Measurements from ENCODE around the gene PCBP3. TPM values are rescaled to one million over a fixed set of nuclear protein-coding genes. Genes with fewer than 3 reads are reported as not detected.

PCBP3 gene
- total and polyA plus RNA-seq, 10 of the 15 experiments (the other 5 are each of a cell fraction or from before 2014, with no cell fraction given): 0.09 to 1.3 (median 0.46) TPM; not detected in 3

- Histone ChIP-seq H3K4me2 (ENCODE audit: control insufficient read depth, insufficient read depth) (no peak overlapping the region), H2AFZ (ENCODE audit: control insufficient read depth, low read depth, low read length) (no peak overlapping the region), H3K9me3 (replicated peaks; ENCODE audit: control insufficient read depth, insufficient read depth, low read length) (no peaks in the 10 kb centered on the region), H3K27me3 (replicated peaks in 1 of 2; ENCODE audit: control insufficient read depth in 2 of 2, insufficient read depth in 2 of 2, low read length in 1 of 2) (no peaks in the 10 kb centered on the region), H3K4me3 (no peak overlapping the region), H3K79me2 (ENCODE audit: control insufficient read depth, insufficient read depth, low read length) (no peaks in the 10 kb centered on the region), H3K9ac (ENCODE audit: control insufficient read depth, insufficient read depth, low read length) (no peak overlapping the region), H3K4me1 (ENCODE audit: control insufficient read depth, insufficient read depth, low read length) (no peaks in the 10 kb centered on the region), H4K20me1 (ENCODE audit: control insufficient read depth, insufficient read depth) (no peaks in the 10 kb centered on the region), H3K36me3 (ENCODE audit: control insufficient read depth in 2 of 2, insufficient read depth in 2 of 2, low read length in 1 of 2) (no peaks in the 10 kb centered on the region), H3K27ac (ENCODE audit: control insufficient read depth, insufficient read depth) (no peak overlapping the region)
- 71% methylated on average over 20 of the region's 22 CpGs for WGBS (ENCODE audit: insufficient coverage, insufficient replicate concordance, low lambda C conversion rate, missing lambda C conversion rate)
- ChIA-PET CTCF (no interaction called here), POLR2A (no interaction called here), SMC1A (ENCODE audit: uncharacterized antibody, unreplicated experiment) (no interaction called here), RAD21 (ENCODE audit: unreplicated experiment) (no interaction called here)
- no peak for DNase-seq (ENCODE audit: low read depth, low spot score)
- no peak for ATAC-seq
- in situ Hi-C loops (cut with MboI): no loop called here
- TF ChIP-seq CTCF (IDR thresholded peaks at IDR 0.05 in 2 of 3, conservative IDR thresholded peaks at IDR 0.05 in 1 of 3; ENCODE audit: control insufficient read depth in 2 of 3, extremely low read depth in 1 of 3, insufficient read depth in 1 of 3, low read depth in 3 of 3, low read length in 3 of 3) (no peak), TARDBP (IDR thresholded peaks at IDR 0.05; ENCODE audit: borderline replicate concordance) (no peak), SRF (IDR thresholded peaks at IDR 0.05; ENCODE audit: low read depth in 2 of 2, low read length in 2 of 2) (no peak), PAX5 (IDR thresholded peaks at IDR 0.05; ENCODE audit: borderline replicate concordance, low read depth, low read length) (no peak), PRDM15 (CRISPR knock-in tag; IDR thresholded peaks at IDR 0.05) (no peak), PAX8 (IDR thresholded peaks at IDR 0.05) (no peak)
- no TSS peak for BruUV-seq (replicated peaks)
- intact Hi-C loops (cut with micrococcal nuclease; ENCODE audit: unreplicated experiment): no loop called here
- no peak for FAIRE-seq
These were observed 270.4 kb downstream of the PCBP3 start for GRCh38 chr21:45913886-45914285.

All from GM12878 (cell line).